Measurements from ENCODE around the gene TWIST2. TPM values are rescaled to one million over a fixed set of nuclear protein-coding genes. Genes with fewer than 3 reads are reported as not detected.

The TWIST2 gene
- total RNA-seq, 2 experiments from 2014 or later = not detected

DNA sequence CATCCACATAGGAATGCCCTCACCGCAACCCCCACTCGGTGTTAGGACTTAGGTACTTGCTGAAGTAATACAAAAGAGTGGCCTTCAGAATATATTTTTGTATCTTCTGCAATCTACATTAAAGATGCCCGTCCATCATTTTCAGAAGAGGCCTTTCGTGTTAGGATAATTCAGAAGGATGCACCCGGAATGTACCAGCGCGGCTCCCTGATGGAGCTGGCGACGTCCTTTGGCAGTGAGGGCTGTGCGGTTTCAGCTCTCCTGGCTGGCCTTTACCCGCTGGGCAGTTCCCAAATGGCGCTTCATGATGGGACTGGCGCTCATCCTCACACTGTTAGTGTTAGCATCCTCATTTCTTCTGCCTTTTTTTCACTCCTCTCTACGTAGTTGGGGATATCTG lies 15.3 kb downstream of the TWIST2 start:
- Histone ChIP-seq H3K9me3 (ENCODE audit: control insufficient read depth in 1 of 2, insufficient read depth in 1 of 2, low read length in 2 of 2) (peaks cover 0 to 15% of the 10 kb centered on the region in 2 experiments), H3K4me1 (ENCODE audit: insufficient read depth, low read length) (no peaks in the 10 kb centered on the region), H3K4me3 (ENCODE audit: low read length) (no peak overlapping the region), H3K36me3 (ENCODE audit: insufficient read depth, low read length) (no peaks in the 10 kb centered on the region), H3K27me3 (ENCODE audit: control insufficient read depth in 1 of 2, insufficient read depth in 2 of 2, low read length in 2 of 2) (peaks cover 4 to 5% of the 10 kb centered on the region in 2 experiments), H3K27ac (ENCODE audit: low read depth in 1 of 2, low read length in 2 of 2) (no peak overlapping the region)
- DNase-seq (no peak), ATAC-seq (ENCODE audit: poor library complexity) (no peak)
- TF ChIP-seq, protein P1, sequence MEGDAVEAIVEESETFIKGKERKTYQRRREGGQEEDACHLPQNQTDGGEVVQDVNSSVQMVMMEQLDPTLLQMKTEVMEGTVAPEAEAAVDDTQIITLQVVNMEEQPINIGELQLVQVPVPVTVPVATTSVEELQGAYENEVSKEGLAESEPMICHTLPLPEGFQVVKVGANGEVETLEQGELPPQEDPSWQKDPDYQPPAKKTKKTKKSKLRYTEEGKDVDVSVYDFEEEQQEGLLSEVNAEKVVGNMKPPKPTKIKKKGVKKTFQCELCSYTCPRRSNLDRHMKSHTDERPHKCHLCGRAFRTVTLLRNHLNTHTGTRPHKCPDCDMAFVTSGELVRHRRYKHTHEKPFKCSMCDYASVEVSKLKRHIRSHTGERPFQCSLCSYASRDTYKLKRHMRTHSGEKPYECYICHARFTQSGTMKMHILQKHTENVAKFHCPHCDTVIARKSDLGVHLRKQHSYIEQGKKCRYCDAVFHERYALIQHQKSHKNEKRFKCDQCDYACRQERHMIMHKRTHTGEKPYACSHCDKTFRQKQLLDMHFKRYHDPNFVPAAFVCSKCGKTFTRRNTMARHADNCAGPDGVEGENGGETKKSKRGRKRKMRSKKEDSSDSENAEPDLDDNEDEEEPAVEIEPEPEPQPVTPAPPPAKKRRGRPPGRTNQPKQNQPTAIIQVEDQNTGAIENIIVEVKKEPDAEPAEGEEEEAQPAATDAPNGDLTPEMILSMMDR (IDR thresholded peaks at IDR 0.05) = no peak
- Mint-ChIP-seq H3K4me1 (ENCODE audit: low read depth) (no peaks in the 10 kb centered on the region), H3K27ac (no peak overlapping the region), H3K9me3 (no peaks in the 10 kb centered on the region), H3K27me3 (peaks cover 6% of the 10 kb centered on the region), H3K36me3 (ENCODE audit: low read depth) (no peaks in the 10 kb centered on the region), H3K4me3 (no peak overlapping the region)
- ChIA-PET POLR2A (no interaction called here), CTCF (no interaction called here)
- intact Hi-C loops (cut with DNase I, micrococcal nuclease) = no loop called here

DNA sequence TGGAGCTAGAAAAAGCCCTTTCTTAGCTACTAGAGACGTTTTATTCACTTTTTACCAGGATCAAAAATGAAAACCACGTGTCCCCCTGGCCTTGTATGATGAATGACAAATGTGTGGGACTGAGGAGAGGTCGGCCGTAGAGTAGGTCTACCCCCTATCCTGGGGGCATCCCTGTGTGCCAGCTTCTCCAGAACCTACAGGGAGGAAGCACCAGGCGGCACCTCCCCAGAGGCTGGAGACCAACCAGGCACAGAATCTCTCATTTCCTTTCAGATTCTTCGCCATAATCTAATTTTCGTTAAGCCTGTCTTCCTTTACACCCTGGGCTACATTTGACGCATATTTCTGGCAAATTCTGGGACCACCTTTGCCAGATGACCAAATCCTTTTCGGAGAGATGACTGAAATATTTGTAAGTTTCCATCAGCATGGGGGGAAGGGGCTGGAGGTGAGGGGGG lies 15.9 kb downstream of the TWIST2 start:
- H3K4me1 Mint-ChIP-seq (ENCODE audit: low read depth) = no peaks in the 10 kb centered on the region
- H3K4me3 ChIP-seq (ENCODE audit: low read length) = no peak overlapping the region
- ATAC-seq (ENCODE audit: poor library complexity) (no peak), DNase-seq (no peak)
- no peaks in the 10 kb centered on the region for H3K4me1 ChIP-seq (ENCODE audit: insufficient read depth, low read length)
- intact Hi-C loops (cut with DNase I, micrococcal nuclease) = no loop called here
- ChIA-PET POLR2A (no interaction called here), CTCF (no interaction called here)
- H3K27ac Mint-ChIP-seq = no peak overlapping the region
- no peaks in the 10 kb centered on the region for H3K9me3 Mint-ChIP-seq
- H3K27ac ChIP-seq (ENCODE audit: low read depth in 1 of 2, low read length in 2 of 2) = no peak overlapping the region
- no peak overlapping the region for H3K4me3 Mint-ChIP-seq
- peaks cover 0 to 15% of the 10 kb centered on the region in 2 experiments for H3K9me3 ChIP-seq (ENCODE audit: control insufficient read depth in 1 of 2, insufficient read depth in 1 of 2, low read length in 2 of 2)
- no peaks in the 10 kb centered on the region for H3K36me3 Mint-ChIP-seq (ENCODE audit: low read depth)
- H3K27me3 ChIP-seq (ENCODE audit: control insufficient read depth in 1 of 2, insufficient read depth in 2 of 2, low read length in 2 of 2) = peaks cover 4 to 5% of the 10 kb centered on the region in 2 experiments
- TF ChIP-seq, protein P1 (IDR thresholded peaks at IDR 0.05) = no peak
- H3K27me3 Mint-ChIP-seq = peaks cover 6% of the 10 kb centered on the region
- H3K36me3 ChIP-seq (ENCODE audit: insufficient read depth, low read length) = no peaks in the 10 kb centered on the region

DNA sequence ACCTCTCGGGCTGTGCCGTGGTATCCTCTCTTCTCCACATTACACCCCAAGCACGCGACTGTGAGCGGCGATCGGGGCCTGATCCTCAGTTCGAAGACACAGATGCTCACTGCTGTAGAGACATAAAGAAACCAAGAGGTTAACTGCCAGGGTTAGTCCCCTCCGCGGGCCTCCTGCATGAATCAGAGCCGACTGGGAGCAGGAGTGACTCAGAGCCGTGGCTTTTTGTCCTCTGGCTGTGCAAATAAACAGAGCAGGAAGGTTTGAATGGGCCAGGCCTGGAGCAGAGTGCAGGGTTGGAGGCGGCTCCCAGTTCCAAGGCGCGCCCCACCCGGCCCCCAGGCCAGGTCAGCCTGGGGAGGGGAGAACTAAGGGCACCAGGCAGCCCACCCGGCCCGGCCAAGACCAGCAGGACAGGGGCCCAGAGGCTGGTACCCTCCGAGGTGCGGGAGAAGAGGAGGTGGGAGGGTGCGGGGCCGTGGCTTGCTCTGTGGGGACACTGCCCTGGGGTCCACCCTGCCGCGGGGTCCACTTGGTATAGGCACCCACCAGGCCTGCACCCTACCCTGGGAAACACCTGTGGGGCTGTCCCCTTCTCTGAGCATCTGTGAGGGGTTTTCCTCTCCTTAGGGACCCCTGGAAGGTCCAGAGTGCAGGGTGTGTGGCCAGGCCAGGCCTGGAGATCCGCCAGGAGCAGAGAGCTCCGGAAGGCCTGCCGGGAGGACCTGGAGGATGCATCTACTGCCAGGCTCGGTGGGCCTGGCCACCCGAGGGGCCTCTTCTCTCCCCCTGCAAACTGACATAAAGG lies 16.5 kb downstream of the TWIST2 start:
- Histone ChIP-seq H3K27ac (ENCODE audit: low read depth in 1 of 2, low read length in 2 of 2) (no peak overlapping the region), H3K27me3 (ENCODE audit: control insufficient read depth in 1 of 2, insufficient read depth in 2 of 2, low read length in 2 of 2) (peaks cover 4 to 5% of the 10 kb centered on the region in 2 experiments), H3K9me3 (ENCODE audit: control insufficient read depth in 1 of 2, insufficient read depth in 1 of 2, low read length in 2 of 2) (peaks cover 0 to 15% of the 10 kb centered on the region in 2 experiments), H3K36me3 (ENCODE audit: insufficient read depth, low read length) (no peaks in the 10 kb centered on the region), H3K4me3 (ENCODE audit: low read length) (no peak overlapping the region), H3K4me1 (ENCODE audit: insufficient read depth, low read length) (no peaks in the 10 kb centered on the region)
- no peak for DNase-seq
- H3K4me1 Mint-ChIP-seq (ENCODE audit: low read depth) = no peaks in the 10 kb centered on the region
- H3K27me3 Mint-ChIP-seq = peaks cover 4% of the 10 kb centered on the region
- H3K9me3 Mint-ChIP-seq = no peaks in the 10 kb centered on the region
- ATAC-seq (ENCODE audit: poor library complexity) = no peak
- H3K36me3 Mint-ChIP-seq (ENCODE audit: low read depth) = no peaks in the 10 kb centered on the region
- intact Hi-C loops (cut with DNase I, micrococcal nuclease) = no loop called here
- no peak overlapping the region for H3K27ac Mint-ChIP-seq
- no peak overlapping the region for H3K4me3 Mint-ChIP-seq
- ChIA-PET POLR2A (no interaction called here), CTCF (no interaction called here)
- TF ChIP-seq, protein P1 (IDR thresholded peaks at IDR 0.05) = no peak
